ENCODE data around the gene MAPRE2.

Gene MAPRE2

DNA sequence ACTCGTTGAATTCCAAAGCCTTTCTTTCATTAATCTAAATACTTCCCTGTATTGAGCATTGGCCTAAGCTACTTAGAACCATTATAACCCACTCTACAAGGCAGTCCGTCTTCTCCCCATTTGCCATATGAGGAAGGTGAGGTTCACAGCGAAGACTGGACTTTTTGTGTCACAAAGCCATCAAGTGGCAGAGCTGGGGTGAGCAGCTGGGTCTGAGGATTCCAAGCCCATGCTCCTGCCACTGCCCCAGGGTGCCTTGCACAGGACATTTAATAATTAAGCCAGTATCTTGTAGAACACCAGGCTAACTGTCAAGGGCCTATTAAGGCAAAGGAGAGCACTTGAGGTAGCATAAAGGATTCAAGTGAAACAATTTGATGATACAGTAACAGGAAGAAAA is 130.8 kb downstream of the MAPRE2 start:
- Mint-ChIP-seq H3K27me3 (ENCODE audit: low read depth) (no peaks in the 10 kb centered on the region), H3K4me3 (no peak overlapping the region), H3K36me3 (ENCODE audit: low read depth) (no peaks in the 10 kb centered on the region), H3K9me3 (peaks cover 5% of the 10 kb centered on the region), H3K27ac (peak overlapping the region in 1 of 3 experiments; percentile 59), H3K4me1 (peaks cover 17% of the 10 kb centered on the region)
- no peak for TF ChIP-seq CTCF (IDR thresholded peaks at IDR 0.05; ENCODE audit: unreplicated experiment in 3 of 3)

- no peak overlapping the region for H3K4me3 Mint-ChIP-seq
- H3K27ac Mint-ChIP-seq = no peak overlapping the region
- no peaks in the 10 kb centered on the region for H3K27me3 Mint-ChIP-seq (ENCODE audit: low read depth)
- no peaks in the 10 kb centered on the region for H3K36me3 Mint-ChIP-seq (ENCODE audit: low read depth)
- H3K9me3 Mint-ChIP-seq = peaks cover 5% of the 10 kb centered on the region
- TF ChIP-seq CTCF (IDR thresholded peaks at IDR 0.05; ENCODE audit: unreplicated experiment in 3 of 3) = no peak
- peaks cover 13% of the 10 kb centered on the region for H3K4me1 Mint-ChIP-seq
Measured at GRCh38 chr18:35172451-35173035, 131.3 kb downstream of the MAPRE2 start.

GRCh38 chr18:35174093-35174731 is 133.0 kb downstream of the MAPRE2 start:
- Mint-ChIP-seq H3K4me1 (peaks cover 3% of the 10 kb centered on the region), H3K9me3 (peaks cover 5% of the 10 kb centered on the region), H3K27ac (no peak overlapping the region), H3K4me3 (no peak overlapping the region), H3K27me3 (ENCODE audit: low read depth) (no peaks in the 10 kb centered on the region), H3K36me3 (ENCODE audit: low read depth) (no peaks in the 10 kb centered on the region)
- no peak for TF ChIP-seq CTCF (IDR thresholded peaks at IDR 0.05; ENCODE audit: unreplicated experiment in 3 of 3)

GRCh38 chr18:35174745-35175144 is 133.5 kb downstream of the MAPRE2 start:
- Mint-ChIP-seq H3K27ac (peak overlapping the region in 1 of 3 experiments; percentile 25), H3K27me3 (ENCODE audit: low read depth) (no peaks in the 10 kb centered on the region), H3K9me3 (peaks cover 5% of the 10 kb centered on the region), H3K4me3 (no peak overlapping the region), H3K36me3 (ENCODE audit: low read depth) (no peaks in the 10 kb centered on the region), H3K4me1 (peaks cover 3% of the 10 kb centered on the region)
- TF ChIP-seq CTCF (IDR thresholded peaks at IDR 0.05; ENCODE audit: unreplicated experiment in 3 of 3) = no peak

DNA sequence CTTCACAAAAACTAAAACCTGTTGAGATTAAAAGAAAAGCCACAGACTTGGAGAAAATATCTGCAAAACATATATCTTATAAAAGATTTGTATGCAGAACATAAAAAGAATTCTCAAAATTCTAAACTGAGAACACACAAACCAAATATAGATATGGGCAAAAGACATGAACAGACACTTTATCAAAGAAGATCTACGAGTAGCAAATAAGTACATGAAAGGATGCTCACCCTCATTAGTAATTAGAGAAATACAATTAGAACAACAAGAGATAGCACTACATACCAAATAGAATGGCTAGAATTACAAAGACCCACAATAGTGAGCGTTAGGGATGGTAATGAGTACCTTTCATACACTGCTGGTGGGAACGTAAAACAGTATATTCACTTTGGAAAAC is 135.7 kb downstream of the MAPRE2 start:
- no peaks in the 10 kb centered on the region for H3K36me3 Mint-ChIP-seq (ENCODE audit: low read depth)
- no peak overlapping the region for H3K4me3 Mint-ChIP-seq
- H3K27me3 Mint-ChIP-seq (ENCODE audit: low read depth) = no peaks in the 10 kb centered on the region
- no peaks in the 10 kb centered on the region for H3K4me1 Mint-ChIP-seq
- H3K9me3 Mint-ChIP-seq = peaks cover 5% of the 10 kb centered on the region
- TF ChIP-seq CTCF (IDR thresholded peaks at IDR 0.05; ENCODE audit: unreplicated experiment in 3 of 3) = no peak
- no peak overlapping the region for H3K27ac Mint-ChIP-seq

GRCh38 chr18:35178260-35178659 is 137.0 kb downstream of the MAPRE2 start:
- no peak for TF ChIP-seq CTCF (IDR thresholded peaks at IDR 0.05; ENCODE audit: unreplicated experiment in 3 of 3)
- Mint-ChIP-seq H3K27me3 (ENCODE audit: low read depth) (no peaks in the 10 kb centered on the region), H3K27ac (no peak overlapping the region), H3K36me3 (ENCODE audit: low read depth) (no peaks in the 10 kb centered on the region), H3K4me3 (no peak overlapping the region), H3K4me1 (no peaks in the 10 kb centered on the region), H3K9me3 (peaks cover 5% of the 10 kb centered on the region)
